ENCODE measurements around the gene MMP14. TPM values are rescaled to one million over a fixed set of nuclear protein-coding genes. Genes with fewer than 3 reads are reported as not detected.
"Not testable (repeated sequence)": the region's sequence is repeated elsewhere in the genome, so short reads cannot be mapped to it uniquely, and the experiment has no call there.

MMP14 gene
- 149 TPM for total RNA-seq
- long read RNA-seq, transcript MMP14-201 (10 exons, 3,732 nt): major isoform, 12 of 22 reads
- long read RNA-seq, partial matches to known transcripts: 9 of 22 reads
- long read RNA-seq, other reads (novel, unspliced or antisense): 0 of 22 reads

DNA sequence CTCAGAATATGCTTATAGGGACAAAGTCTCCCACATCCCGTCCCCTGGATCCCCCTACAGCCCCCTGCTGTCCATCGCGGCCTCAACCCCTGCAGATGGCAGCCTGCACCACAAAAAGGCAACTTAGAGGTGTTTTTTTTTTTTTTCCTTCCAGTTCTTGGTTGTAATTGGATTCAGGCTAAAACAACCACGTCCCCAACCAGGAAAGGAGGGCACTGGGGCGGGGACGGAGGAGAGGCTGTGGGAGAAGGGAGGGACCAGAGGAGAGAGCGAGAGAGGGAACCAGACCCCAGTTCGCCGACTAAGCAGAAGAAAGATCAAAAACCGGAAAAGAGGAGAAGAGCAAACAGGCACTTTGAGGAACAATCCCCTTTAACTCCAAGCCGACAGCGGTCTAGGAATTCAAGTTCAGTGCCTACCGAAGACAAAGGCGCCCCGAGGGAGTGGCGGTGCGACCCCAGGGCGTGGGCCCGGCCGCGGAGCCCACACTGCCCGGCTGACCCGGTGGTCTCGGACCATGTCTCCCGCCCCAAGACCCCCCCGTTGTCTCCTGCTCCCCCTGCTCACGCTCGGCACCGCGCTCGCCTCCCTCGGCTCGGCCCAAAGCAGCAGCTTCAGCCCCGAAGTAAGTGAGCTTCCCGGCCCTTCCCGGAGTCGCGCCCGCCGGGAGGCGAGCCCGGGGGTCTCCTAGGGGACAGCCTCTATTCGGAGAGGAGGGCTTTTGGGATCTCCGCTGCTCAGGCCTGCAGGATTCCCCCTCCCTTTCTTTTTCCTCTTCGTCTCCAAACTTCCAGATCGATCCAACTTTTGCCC is at the start of gene MMP14:
Gene MMP14 (plus strand): TSS at position 285 of the 813 bp plus-strand sequence. CDS start 233 bp downstream, at position 518.
- Histone ChIP-seq H3K4me3 (peak within 1 kb of the TSS; percentile 89), H3K36me3 (peaks cover 21% of the 10 kb centered on the region), H3K4me1 (peaks cover 31% of the 10 kb centered on the region), H3K27ac (peak within 1 kb of the TSS; percentile 92), H3K9me3 (no peaks in the 10 kb centered on the region), H3K27me3 (no peaks in the 10 kb centered on the region)
- ATAC-seq (peak; percentile 72), DNase-seq (no peak)
- intact Hi-C loops (cut with DNase I): no loop called here
- TF ChIP-seq, protein P1, sequence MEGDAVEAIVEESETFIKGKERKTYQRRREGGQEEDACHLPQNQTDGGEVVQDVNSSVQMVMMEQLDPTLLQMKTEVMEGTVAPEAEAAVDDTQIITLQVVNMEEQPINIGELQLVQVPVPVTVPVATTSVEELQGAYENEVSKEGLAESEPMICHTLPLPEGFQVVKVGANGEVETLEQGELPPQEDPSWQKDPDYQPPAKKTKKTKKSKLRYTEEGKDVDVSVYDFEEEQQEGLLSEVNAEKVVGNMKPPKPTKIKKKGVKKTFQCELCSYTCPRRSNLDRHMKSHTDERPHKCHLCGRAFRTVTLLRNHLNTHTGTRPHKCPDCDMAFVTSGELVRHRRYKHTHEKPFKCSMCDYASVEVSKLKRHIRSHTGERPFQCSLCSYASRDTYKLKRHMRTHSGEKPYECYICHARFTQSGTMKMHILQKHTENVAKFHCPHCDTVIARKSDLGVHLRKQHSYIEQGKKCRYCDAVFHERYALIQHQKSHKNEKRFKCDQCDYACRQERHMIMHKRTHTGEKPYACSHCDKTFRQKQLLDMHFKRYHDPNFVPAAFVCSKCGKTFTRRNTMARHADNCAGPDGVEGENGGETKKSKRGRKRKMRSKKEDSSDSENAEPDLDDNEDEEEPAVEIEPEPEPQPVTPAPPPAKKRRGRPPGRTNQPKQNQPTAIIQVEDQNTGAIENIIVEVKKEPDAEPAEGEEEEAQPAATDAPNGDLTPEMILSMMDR (IDR thresholded peaks at IDR 0.05): peak; percentile 32

DNA sequence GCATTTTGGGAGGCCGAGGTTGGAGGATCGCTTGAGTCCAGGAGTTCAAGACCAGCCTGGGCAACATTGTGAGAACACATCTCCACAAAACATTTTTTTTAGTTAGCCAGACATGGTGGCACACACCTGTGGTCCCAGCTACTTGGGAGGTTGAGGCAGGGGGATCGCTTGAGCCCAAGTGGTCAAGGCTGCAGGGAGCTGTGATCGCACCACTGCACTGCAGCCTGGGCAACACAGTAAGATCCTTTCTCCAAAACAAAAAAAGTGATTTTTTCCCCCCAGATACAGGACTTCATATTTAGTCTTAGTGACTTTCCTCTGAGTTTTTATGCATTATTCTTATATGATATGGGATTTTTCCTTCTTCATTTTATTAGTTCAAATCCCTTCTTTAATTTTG is 49.7 kb upstream of the MMP14 start:
- DNase-seq (no peak), ATAC-seq (no peak)
- no peaks in the 10 kb centered on the region for H3K9me3 ChIP-seq
- no peak overlapping the region for H3K4me3 ChIP-seq
- no peak overlapping the region for H3K27ac ChIP-seq
- H3K4me1 ChIP-seq: no peaks in the 10 kb centered on the region
- H3K27me3 ChIP-seq: no peaks in the 10 kb centered on the region
- TF ChIP-seq, protein P1 (IDR thresholded peaks at IDR 0.05): no peak
- intact Hi-C loops (cut with DNase I): no loop called here
- no peaks in the 10 kb centered on the region for H3K36me3 ChIP-seq

DNA sequence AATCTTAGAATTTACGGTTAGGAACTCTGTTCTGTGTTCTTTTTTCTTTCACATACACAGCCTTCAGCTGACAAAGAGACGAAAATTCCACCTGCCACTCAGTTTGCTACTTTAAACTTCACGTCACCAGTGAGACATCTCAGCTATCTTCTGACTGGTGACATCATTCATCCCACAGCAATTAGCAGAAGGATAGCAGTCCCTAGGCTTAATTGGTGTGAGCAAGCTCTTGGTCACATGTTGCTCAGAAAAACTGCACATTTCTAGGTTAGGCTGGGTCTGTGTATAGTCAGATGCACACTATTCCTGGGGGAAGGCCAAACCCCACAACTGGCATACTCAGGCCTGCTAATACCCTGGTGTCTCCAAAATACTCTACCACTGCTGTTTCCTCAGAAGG is 45.1 kb upstream of the MMP14 start:
- Histone ChIP-seq H3K27me3 (no peaks in the 10 kb centered on the region), H3K9me3 (no peaks in the 10 kb centered on the region), H3K4me1 (no peaks in the 10 kb centered on the region), H3K36me3 (no peaks in the 10 kb centered on the region), H3K4me3 (no peak overlapping the region), H3K27ac (no peak overlapping the region)
- intact Hi-C loops (cut with DNase I): no loop called here
- DNase-seq (no peak), ATAC-seq (peak; percentile 66)
- TF ChIP-seq, protein P1 (IDR thresholded peaks at IDR 0.05): no peak

DNA sequence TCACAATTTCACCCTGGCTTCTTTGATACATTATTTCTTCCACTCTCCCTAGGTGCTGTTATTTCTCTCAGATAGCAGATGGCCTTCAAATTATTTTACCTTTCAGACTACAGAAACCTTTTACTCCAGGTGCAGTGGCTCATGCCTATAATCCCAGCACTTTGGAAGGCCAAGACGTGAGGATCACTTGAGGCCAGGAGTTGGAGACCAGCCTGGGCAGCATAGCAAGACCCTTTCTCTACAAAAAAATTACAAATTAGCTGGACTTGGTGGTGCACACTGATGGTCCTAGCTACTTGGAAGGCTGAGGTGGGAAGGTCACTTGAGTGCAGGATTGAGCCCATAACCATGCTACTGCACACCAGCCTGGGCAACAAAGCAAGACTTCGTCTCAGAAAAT is 44.2 kb upstream of the MMP14 start:
- no peaks in the 10 kb centered on the region for H3K27me3 ChIP-seq
- TF ChIP-seq, protein P1 (IDR thresholded peaks at IDR 0.05): no peak
- no peaks in the 10 kb centered on the region for H3K4me1 ChIP-seq
- no peak for DNase-seq
- intact Hi-C loops (cut with DNase I): no loop called here
- H3K9me3 ChIP-seq: no peaks in the 10 kb centered on the region
- no peak overlapping the region for H3K4me3 ChIP-seq
- H3K36me3 ChIP-seq: no peaks in the 10 kb centered on the region
- ATAC-seq: no peak
- H3K27ac ChIP-seq: no peak overlapping the region

DNA sequence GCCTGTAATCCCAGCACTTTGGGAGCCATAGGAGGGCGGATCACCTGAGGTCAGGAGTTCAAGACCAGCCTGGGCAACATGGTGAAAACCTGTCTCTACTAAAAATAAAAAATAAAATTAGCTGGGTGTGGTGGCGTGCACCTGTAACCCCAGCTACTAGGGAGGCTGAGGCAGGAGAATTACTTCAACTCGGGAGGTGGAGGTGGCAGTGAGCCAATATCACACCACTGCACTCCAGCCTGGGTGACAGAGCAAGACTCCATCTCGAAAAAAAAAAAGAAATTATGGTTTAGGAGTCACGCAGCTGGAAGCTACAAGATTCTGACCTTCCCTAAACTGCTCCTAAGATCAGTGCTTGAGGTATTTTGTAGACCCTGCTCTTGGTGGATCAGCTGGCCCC is 42.8 kb upstream of the MMP14 start:
- H3K27me3 ChIP-seq; intact Hi-C loops (cut with DNase I); H3K27ac ChIP-seq; ATAC-seq; H3K4me1 ChIP-seq; DNase-seq; H3K9me3 ChIP-seq; H3K36me3 ChIP-seq; H3K4me3 ChIP-seq: not testable (repeated sequence)

DNA sequence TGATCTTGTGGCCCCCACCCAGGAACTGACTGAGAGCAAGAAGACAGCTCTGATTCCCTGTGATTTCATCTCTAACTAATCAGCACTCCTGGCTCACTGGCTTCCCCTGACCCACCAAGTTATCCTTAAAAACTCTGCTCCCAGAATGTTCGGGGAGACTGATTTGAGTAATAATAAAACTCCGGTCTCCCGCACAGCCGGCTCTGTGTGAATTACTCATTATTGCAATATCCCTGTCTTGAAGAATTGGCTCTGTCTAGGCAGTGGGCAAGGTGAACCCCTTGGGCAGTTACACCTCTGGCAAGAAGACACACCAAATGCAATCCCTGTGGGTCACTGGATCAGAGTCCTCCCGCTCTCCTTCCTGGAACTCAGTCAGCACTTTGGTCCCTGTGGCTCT is 42.4 kb upstream of the MMP14 start:
- no peak for ATAC-seq
- TF ChIP-seq, protein P1 (IDR thresholded peaks at IDR 0.05): no peak
- H3K27ac ChIP-seq: no peak overlapping the region

More for the DNA sequence above, 42.4 kb upstream of the MMP14 start:
- Histone ChIP-seq H3K27me3 (no peaks in the 10 kb centered on the region), H3K9me3 (no peaks in the 10 kb centered on the region), H3K4me1 (no peaks in the 10 kb centered on the region), H3K4me3 (no peak overlapping the region), H3K36me3 (no peaks in the 10 kb centered on the region)
- intact Hi-C loops (cut with DNase I): no loop called here
- no peak for DNase-seq
